Measurements from ENCODE around the gene JAG1.
"Not testable (repeated sequence)": the region's sequence is repeated elsewhere in the genome, so short reads cannot be mapped to it uniquely, and the experiment has no call there.

JAG1 gene

GRCh38 chr20:10613426-10613825 is 60.4 kb downstream of the JAG1 start:
- not testable (repeated sequence) for H3K4me3 ChIP-seq (ENCODE audit: low read depth, low read length); H2BK120ac ChIP-seq (ENCODE audit: insufficient read depth, low read length, poor library complexity); H3K18ac ChIP-seq (ENCODE audit: low read length); H3K4ac ChIP-seq (ENCODE audit: low read depth, low read length); H4K91ac ChIP-seq (ENCODE audit: low read depth, low read length); DNase-seq; H4K12ac ChIP-seq (ENCODE audit: low read depth, low read length); H4K8ac ChIP-seq (ENCODE audit: low read depth, low read length); H2AK5ac ChIP-seq (ENCODE audit: low read length); H3K36me3 ChIP-seq (ENCODE audit: control insufficient read depth in 1 of 2, insufficient read depth in 2 of 2, low read length in 2 of 2); H3K4me2 ChIP-seq (ENCODE audit: low read length); H3K4me1 ChIP-seq (ENCODE audit: control insufficient read depth in 1 of 2, insufficient read depth in 2 of 2, low read length in 2 of 2); H3K27me3 ChIP-seq (ENCODE audit: insufficient read depth, low read length); H3K23ac ChIP-seq (ENCODE audit: low read length); H3K14ac ChIP-seq (ENCODE audit: low read length); H3K79me1 ChIP-seq (ENCODE audit: low read length); H3K79me2 ChIP-seq (ENCODE audit: control insufficient read depth, insufficient read depth, low read length, poor library complexity); H3K9ac ChIP-seq (ENCODE audit: low read length); H2AFZ ChIP-seq (ENCODE audit: insufficient read depth, low read length, poor library complexity); H3K27ac ChIP-seq (ENCODE audit: low read depth, low read length); H2BK12ac ChIP-seq (ENCODE audit: low read length); H3K9me3 ChIP-seq (ENCODE audit: insufficient read depth, low read depth, low read length); H2BK5ac ChIP-seq (ENCODE audit: low read depth, low read length, poor library complexity)
- no CpG with 5 or more reads among the region's 5 CpGs for WGBS (ENCODE audit: extremely low coverage, insufficient coverage, insufficient read length)

GRCh38 chr20:10611357-10611756 is 62.4 kb downstream of the JAG1 start:
- H3K27ac ChIP-seq (ENCODE audit: low read depth, low read length): no peak overlapping the region
- H2AFZ ChIP-seq (ENCODE audit: insufficient read depth, low read length, poor library complexity): no peak overlapping the region
- H3K9ac ChIP-seq (ENCODE audit: low read length): no peak overlapping the region
- H4K91ac ChIP-seq (ENCODE audit: low read depth, low read length): no peak overlapping the region
- WGBS (ENCODE audit: extremely low coverage, insufficient coverage, insufficient read length): no CpG with 5 or more reads among the region's 1 CpG
- no peak overlapping the region for H3K4ac ChIP-seq (ENCODE audit: low read depth, low read length)
- H2BK5ac ChIP-seq (ENCODE audit: low read depth, low read length, poor library complexity): no peak overlapping the region
- no peak overlapping the region for H3K18ac ChIP-seq (ENCODE audit: low read length)
- H3K27me3 ChIP-seq (ENCODE audit: insufficient read depth, low read length): no peaks in the 10 kb centered on the region
- no peak overlapping the region for H3K23ac ChIP-seq (ENCODE audit: low read length)
- H2BK12ac ChIP-seq (ENCODE audit: low read length): no peak overlapping the region
- H3K4me1 ChIP-seq (ENCODE audit: control insufficient read depth in 1 of 2, insufficient read depth in 2 of 2, low read length in 2 of 2): no peaks in the 10 kb centered on the region
- no peaks in the 10 kb centered on the region for H3K79me1 ChIP-seq (ENCODE audit: low read length)
- H2BK120ac ChIP-seq (ENCODE audit: insufficient read depth, low read length, poor library complexity): no peak overlapping the region
- DNase-seq: peak; percentile 35 to 54
- no peaks in the 10 kb centered on the region for H3K9me3 ChIP-seq (ENCODE audit: insufficient read depth, low read depth, low read length)
- no peak overlapping the region for H3K4me3 ChIP-seq (ENCODE audit: low read depth, low read length)
- H3K4me2 ChIP-seq (ENCODE audit: low read length): no peak overlapping the region
- H4K8ac ChIP-seq (ENCODE audit: low read depth, low read length): no peak overlapping the region
- H3K36me3 ChIP-seq (ENCODE audit: control insufficient read depth in 1 of 2, insufficient read depth in 2 of 2, low read length in 2 of 2): no peaks in the 10 kb centered on the region
- H3K14ac ChIP-seq (ENCODE audit: low read length): no peak overlapping the region
- H3K79me2 ChIP-seq (ENCODE audit: control insufficient read depth, insufficient read depth, low read length, poor library complexity): no peaks in the 10 kb centered on the region
- H2AK5ac ChIP-seq (ENCODE audit: low read length): no peak overlapping the region
- no peak overlapping the region for H4K12ac ChIP-seq (ENCODE audit: low read depth, low read length)

- Histone ChIP-seq H3K9me3 (ENCODE audit: insufficient read depth, low read depth, low read length) (no peaks in the 10 kb centered on the region), H2AK5ac (ENCODE audit: low read length) (no peak overlapping the region), H3K4ac (ENCODE audit: low read depth, low read length) (no peak overlapping the region), H3K27me3 (ENCODE audit: insufficient read depth, low read length) (no peaks in the 10 kb centered on the region), H3K79me2 (ENCODE audit: control insufficient read depth, insufficient read depth, low read length, poor library complexity) (no peaks in the 10 kb centered on the region), H3K4me1 (ENCODE audit: control insufficient read depth in 1 of 2, insufficient read depth in 2 of 2, low read length in 2 of 2) (no peaks in the 10 kb centered on the region), H3K14ac (ENCODE audit: low read length) (no peak overlapping the region), H3K18ac (ENCODE audit: low read length) (no peak overlapping the region), H2AFZ (ENCODE audit: insufficient read depth, low read length, poor library complexity) (no peak overlapping the region), H2BK5ac (ENCODE audit: low read depth, low read length, poor library complexity) (no peak overlapping the region), H2BK120ac (ENCODE audit: insufficient read depth, low read length, poor library complexity) (no peak overlapping the region), H3K4me2 (ENCODE audit: low read length) (no peak overlapping the region), H3K36me3 (ENCODE audit: control insufficient read depth in 1 of 2, insufficient read depth in 2 of 2, low read length in 2 of 2) (no peaks in the 10 kb centered on the region), H3K27ac (ENCODE audit: low read depth, low read length) (no peak overlapping the region), H4K91ac (ENCODE audit: low read depth, low read length) (no peak overlapping the region), H4K12ac (ENCODE audit: low read depth, low read length) (no peak overlapping the region), H3K79me1 (ENCODE audit: low read length) (no peaks in the 10 kb centered on the region), H3K23ac (ENCODE audit: low read length) (no peak overlapping the region), H3K4me3 (ENCODE audit: low read depth, low read length) (no peak overlapping the region), H2BK12ac (ENCODE audit: low read length) (no peak overlapping the region), H4K8ac (ENCODE audit: low read depth, low read length) (no peak overlapping the region), H3K9ac (ENCODE audit: low read length) (no peak overlapping the region)
- WGBS (ENCODE audit: extremely low coverage, insufficient coverage, insufficient read length): no CpG with 5 or more reads among the region's 5 CpGs
- no peak for DNase-seq
These were observed 63.5 kb downstream of the JAG1 start for GRCh38 chr20:10610251-10610650.

GRCh38 chr20:10609770-10610169 is 64.0 kb downstream of the JAG1 start:
- H3K9me3 ChIP-seq (ENCODE audit: insufficient read depth, low read depth, low read length): no peaks in the 10 kb centered on the region
- no peak overlapping the region for H3K23ac ChIP-seq (ENCODE audit: low read length)
- no peak overlapping the region for H3K4ac ChIP-seq (ENCODE audit: low read depth, low read length)
- H3K18ac ChIP-seq (ENCODE audit: low read length): no peak overlapping the region
- H2BK12ac ChIP-seq (ENCODE audit: low read length): no peak overlapping the region
- H2AK5ac ChIP-seq (ENCODE audit: low read length): no peak overlapping the region
- H3K4me2 ChIP-seq (ENCODE audit: low read length): no peak overlapping the region
- H4K91ac ChIP-seq (ENCODE audit: low read depth, low read length): no peak overlapping the region
- H4K12ac ChIP-seq (ENCODE audit: low read depth, low read length): no peak overlapping the region
- no peak overlapping the region for H2BK120ac ChIP-seq (ENCODE audit: insufficient read depth, low read length, poor library complexity)
- H3K27me3 ChIP-seq (ENCODE audit: insufficient read depth, low read length): no peaks in the 10 kb centered on the region
- H2AFZ ChIP-seq (ENCODE audit: insufficient read depth, low read length, poor library complexity): no peak overlapping the region
- no peak for DNase-seq
- no peak overlapping the region for H3K27ac ChIP-seq (ENCODE audit: low read depth, low read length)
- H3K79me2 ChIP-seq (ENCODE audit: control insufficient read depth, insufficient read depth, low read length, poor library complexity): no peaks in the 10 kb centered on the region
- no peak overlapping the region for H2BK5ac ChIP-seq (ENCODE audit: low read depth, low read length, poor library complexity)
- H3K36me3 ChIP-seq (ENCODE audit: control insufficient read depth in 1 of 2, insufficient read depth in 2 of 2, low read length in 2 of 2): no peaks in the 10 kb centered on the region
- H3K4me1 ChIP-seq (ENCODE audit: control insufficient read depth in 1 of 2, insufficient read depth in 2 of 2, low read length in 2 of 2): no peaks in the 10 kb centered on the region
- H3K14ac ChIP-seq (ENCODE audit: low read length): no peak overlapping the region
- H4K8ac ChIP-seq (ENCODE audit: low read depth, low read length): no peak overlapping the region
- H3K4me3 ChIP-seq (ENCODE audit: low read depth, low read length): no peak overlapping the region
- no peak overlapping the region for H3K9ac ChIP-seq (ENCODE audit: low read length)
- H3K79me1 ChIP-seq (ENCODE audit: low read length): no peaks in the 10 kb centered on the region
